GM19438 (cell line): ENCODE measurements around the gene ASPG.

Source experiments
- ATAC-seq: cut with Tn5 transposase; IDR thresholded peaks from one replicate; pipeline ENCODE4 v1.9.1; 2021; ENCODE audit warnings: low read depth; ENCODE audit not compliant: unreplicated experiment

Gene ASPG

GRCh38 chr14:104104076-104104901 lies 18.8 kb downstream of the ASPG start:
- ATAC-seq, result no peak

- ATAC-seq, result no peak
Observed at GRCh38 chr14:104105071-104105821, 19.7 kb downstream of the ASPG start.

- ATAC-seq, result no peak
Observed at GRCh38 chr14:104105822-104106470, 20.4 kb downstream of the ASPG start.

- no peak for ATAC-seq
Observed at GRCh38 chr14:104106471-104106991, 21.0 kb downstream of the ASPG start.

- ATAC-seq, result no peak
Observed at GRCh38 chr14:104107101-104107581, 21.6 kb downstream of the ASPG start.

- no peak for ATAC-seq
Observed at GRCh38 chr14:104107611-104108569, 22.4 kb downstream of the ASPG start.

GRCh38 chr14:104108570-104109541 lies 23.4 kb downstream of the ASPG start:
- no peak for ATAC-seq

- ATAC-seq, result no peak
Observed at GRCh38 chr14:104109731-104110361, 24.3 kb downstream of the ASPG start.

GRCh38 chr14:104110491-104111209 lies 25.1 kb downstream of the ASPG start:
- no peak for ATAC-seq

GRCh38 chr14:104111301-104112112 lies 26.0 kb downstream of the ASPG start:
- ATAC-seq, result no peak

GRCh38 chr14:104112113-104112505 lies 26.6 kb downstream of the ASPG start:
- ATAC-seq, result no peak

GRCh38 chr14:104112609-104113571 lies 27.4 kb downstream of the ASPG start:
- ATAC-seq, result no peak

- no peak for ATAC-seq
Observed at GRCh38 chr14:104113631-104114420, 28.3 kb downstream of the ASPG start.

- ATAC-seq, result no peak
Observed at GRCh38 chr14:104114421-104115130, 29.1 kb downstream of the ASPG start.
